HG03457 (cell line): Measurements from ENCODE around the gene ATP1B3.
A peak's percentile ranks its signal among the peaks of the same experiment; 100 is the strongest.
"Not testable (repeated sequence)": the region's sequence is repeated elsewhere in the genome, so short reads cannot be mapped to it uniquely, and the experiment has no call there.

Source experiments
- ATAC-seq: cut with Tn5 transposase; IDR thresholded peaks from one replicate; pipeline ENCODE4 v1.9.1; 2021; ENCODE audit warnings: moderate number of reproducible peaks; ENCODE audit not compliant: unreplicated experiment

ATP1B3 gene

GRCh38 chr3:141876381-141876890, at the start of gene ATP1B3:
Gene ATP1B3, plus strand, starts transcription at chr3:141876643. Its CDS starts 159 bp downstream, at chr3:141876802.
- ATAC-seq, result peak; percentile 76

GRCh38 chr3:141828487-141828886, 48.0 kb upstream of the ATP1B3 start:
- no peak for ATAC-seq

- no peak for ATAC-seq
These were observed 47.6 kb upstream of the ATP1B3 start for GRCh38 chr3:141828890-141829289.

GRCh38 chr3:141830508-141830907, 45.9 kb upstream of the ATP1B3 start:
- no peak for ATAC-seq

GRCh38 chr3:141834292-141834691, 42.2 kb upstream of the ATP1B3 start:
- ATAC-seq, result no peak

- no peak for ATAC-seq
These were observed 40.8 kb upstream of the ATP1B3 start for GRCh38 chr3:141835557-141836229.

GRCh38 chr3:141839389-141839788, 37.1 kb upstream of the ATP1B3 start:
- ATAC-seq, result no peak

GRCh38 chr3:141840737-141841544, 35.5 kb upstream of the ATP1B3 start:
- ATAC-seq, result no peak

- ATAC-seq, result no peak
These were observed 32.3 kb upstream of the ATP1B3 start for GRCh38 chr3:141844108-141844507.

- ATAC-seq, result no peak
These were observed 31.6 kb upstream of the ATP1B3 start for GRCh38 chr3:141844812-141845211.

- no peak for ATAC-seq
These were observed 30.9 kb upstream of the ATP1B3 start for GRCh38 chr3:141845407-141846049.

GRCh38 chr3:141846050-141846433, 30.4 kb upstream of the ATP1B3 start:
- no peak for ATAC-seq

- ATAC-seq, result not testable (repeated sequence)
These were observed 28.2 kb upstream of the ATP1B3 start for GRCh38 chr3:141848159-141848748.

GRCh38 chr3:141849056-141849815, 27.2 kb upstream of the ATP1B3 start:
- no peak for ATAC-seq

- no peak for ATAC-seq
These were observed 25.0 kb upstream of the ATP1B3 start for GRCh38 chr3:141851411-141851810.

GRCh38 chr3:141853081-141853601, 23.3 kb upstream of the ATP1B3 start:
- ATAC-seq, result no peak

- ATAC-seq, result no peak
These were observed 22.7 kb upstream of the ATP1B3 start for GRCh38 chr3:141853629-141854168.

GRCh38 chr3:141854599-141854998, 21.8 kb upstream of the ATP1B3 start:
- ATAC-seq, result no peak

- no peak for ATAC-seq
These were observed 18.1 kb upstream of the ATP1B3 start for GRCh38 chr3:141858312-141858711.

- no peak for ATAC-seq
These were observed 16.8 kb upstream of the ATP1B3 start for GRCh38 chr3:141859651-141860050.
